K562 (cell line): Measurements from ENCODE around the gene DTNB.

Experiments used
- CBFB ChIP-seq: sonication (generic); formaldehyde crosslinking; IDR thresholded peaks from 2 replicates; pipeline ENCODE4 v1.4.0; 2020; ENCODE audit warnings: mild to moderate bottlenecking, missing genetic modification reagents
- EP300 ChIP-seq: IDR thresholded peaks from 2 replicates; pipeline ENCODE4 v1.6.1; 2012; ENCODE audit warnings: low read length, improper control_type of control experiment
- FOS ChIP-seq: IDR thresholded peaks from 3 replicates; pipeline ENCODE4 v1.6.1; 2011; ENCODE audit not compliant: insufficient read length; ENCODE audit errors: extremely low read depth
- KLF13 ChIP-seq: fragments of 450-650 bp; IDR thresholded peaks from 2 replicates; pipeline ENCODE4 v1.6.1; 2016; ENCODE audit warnings: missing genetic modification characterization, low read depth, mild to moderate bottlenecking, missing compliant biosample characterization, moderate library complexity, borderline replicate concordance
- POLR2A ChIP-seq: fragments of 450-650 bp; conservative IDR thresholded peaks from 2 replicates; pipeline ENCODE4 v1.6.1; 2016
- TBP ChIP-seq: optimal IDR thresholded peaks from 2 replicates; pipeline ENCODE3; 2011; ENCODE audit warnings: low read depth, low read length, improper control_type of control experiment
- ZBTB1 ChIP-seq: sonication (generic); formaldehyde crosslinking; IDR thresholded peaks from 2 replicates; pipeline ENCODE4 v1.8.1; 2023; ENCODE audit warnings: missing genetic modification reagents, low read depth, mild to moderate bottlenecking, borderline replicate concordance
- ZEB2 ChIP-seq: fragments of 450-650 bp; IDR thresholded peaks from 2 replicates; pipeline ENCODE4 v1.6.1; 2016
- TF ChIP-seq, protein P1 (sequence below): fragments of 250-450 bp; sonication (Bioruptor Pico); IDR thresholded peaks from 2 replicates; pipeline ENCODE4 v1.5.0; 2022; ENCODE audit warnings: mild to moderate bottlenecking
- TF ChIP-seq, protein P2 (sequence below): IDR thresholded peaks from 3 replicates; pipeline ENCODE4 v1.6.1; 2011; ENCODE audit warnings: borderline replicate concordance, mild to moderate bottlenecking; ENCODE audit not compliant: insufficient read length, insufficient read depth

DNA sequence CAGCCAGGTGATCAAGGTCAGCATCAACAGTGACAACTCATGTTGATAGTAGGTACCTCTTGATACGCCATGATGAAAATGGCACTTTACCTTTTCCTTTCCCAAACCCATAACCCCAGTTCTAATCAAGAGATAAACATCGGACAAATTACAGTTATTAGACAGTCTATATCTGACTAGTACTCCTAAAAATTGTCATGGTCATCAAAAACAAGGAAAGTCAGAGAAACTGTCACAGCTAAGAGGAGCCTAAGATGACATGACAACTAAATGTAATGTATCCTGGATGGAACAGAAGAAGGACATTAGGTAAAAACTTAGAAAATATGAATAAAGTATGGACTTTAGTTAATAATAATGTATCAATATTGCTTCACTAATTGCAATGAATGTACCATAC is 234.6 kb downstream of the DTNB start:
- TF ChIP-seq ZBTB1 (CRISPR knock-in tag) (no peak), CBFB (CRISPR knock-in tag) (no peak), TBP (no peak), KLF13 (tag) (no peak), FOS (no peak), ZEB2 (no peak), EP300 (no peak), POLR2A (no peak)
- TF ChIP-seq, protein P1, sequence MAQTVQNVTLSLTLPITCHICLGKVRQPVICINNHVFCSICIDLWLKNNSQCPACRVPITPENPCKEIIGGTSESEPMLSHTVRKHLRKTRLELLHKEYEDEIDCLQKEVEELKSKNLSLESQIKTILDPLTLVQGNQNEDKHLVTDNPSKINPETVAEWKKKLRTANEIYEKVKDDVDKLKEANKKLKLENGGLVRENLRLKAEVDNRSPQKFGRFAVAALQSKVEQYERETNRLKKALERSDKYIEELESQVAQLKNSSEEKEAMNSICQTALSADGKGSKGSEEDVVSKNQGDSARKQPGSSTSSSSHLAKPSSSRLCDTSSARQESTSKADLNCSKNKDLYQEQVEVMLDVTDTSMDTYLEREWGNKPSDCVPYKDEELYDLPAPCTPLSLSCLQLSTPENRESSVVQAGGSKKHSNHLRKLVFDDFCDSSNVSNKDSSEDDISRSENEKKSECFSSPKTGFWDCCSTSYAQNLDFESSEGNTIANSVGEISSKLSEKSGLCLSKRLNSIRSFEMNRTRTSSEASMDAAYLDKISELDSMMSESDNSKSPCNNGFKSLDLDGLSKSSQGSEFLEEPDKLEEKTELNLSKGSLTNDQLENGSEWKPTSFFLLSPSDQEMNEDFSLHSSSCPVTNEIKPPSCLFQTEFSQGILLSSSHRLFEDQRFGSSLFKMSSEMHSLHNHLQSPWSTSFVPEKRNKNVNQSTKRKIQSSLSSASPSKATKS: no peak
- TF ChIP-seq, protein P2, sequence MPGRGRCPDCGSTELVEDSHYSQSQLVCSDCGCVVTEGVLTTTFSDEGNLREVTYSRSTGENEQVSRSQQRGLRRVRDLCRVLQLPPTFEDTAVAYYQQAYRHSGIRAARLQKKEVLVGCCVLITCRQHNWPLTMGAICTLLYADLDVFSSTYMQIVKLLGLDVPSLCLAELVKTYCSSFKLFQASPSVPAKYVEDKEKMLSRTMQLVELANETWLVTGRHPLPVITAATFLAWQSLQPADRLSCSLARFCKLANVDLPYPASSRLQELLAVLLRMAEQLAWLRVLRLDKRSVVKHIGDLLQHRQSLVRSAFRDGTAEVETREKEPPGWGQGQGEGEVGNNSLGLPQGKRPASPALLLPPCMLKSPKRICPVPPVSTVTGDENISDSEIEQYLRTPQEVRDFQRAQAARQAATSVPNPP: no peak
